Stimulated activated CD4-positive, alpha-beta T cell treated with anti-CD3 and anti-CD28 coated beads, Interleukin-15, amount 100 ng/mL, for 1 hour (primary cell): Measurements from ENCODE around the gene BIRC5.

Experiments used
- DNase-seq, 2 donors: peaks; one replicate each; pipeline ENCODE4 v3.0.0-alpha.2; 2020; ENCODE audit warnings: low read depth in 1 of 2, low spot score in 1 of 2

BIRC5 gene

GRCh38 chr17:78255029-78255656 lies 41.1 kb downstream of the BIRC5 start:
- DNase-seq: no peak

- no peak for DNase-seq
These were observed 42.1 kb downstream of the BIRC5 start for GRCh38 chr17:78255953-78256706.

- no peak for DNase-seq
These were observed 42.9 kb downstream of the BIRC5 start for GRCh38 chr17:78256707-78257591.

- DNase-seq: no peak
These were observed 43.8 kb downstream of the BIRC5 start for GRCh38 chr17:78257810-78258322.

- DNase-seq: peak; percentile 49 to 51
These were observed 44.5 kb downstream of the BIRC5 start for GRCh38 chr17:78258323-78259191.

GRCh38 chr17:78259192-78259554 lies 45.1 kb downstream of the BIRC5 start:
- DNase-seq: no peak

GRCh38 chr17:78263063-78263735 lies 49.1 kb downstream of the BIRC5 start:
- DNase-seq: no peak

- no peak for DNase-seq
These were observed 49.8 kb downstream of the BIRC5 start for GRCh38 chr17:78263736-78264340.

- no peak for DNase-seq
These were observed 50.5 kb downstream of the BIRC5 start for GRCh38 chr17:78264590-78264989.

- no peak for DNase-seq
These were observed 51.1 kb downstream of the BIRC5 start for GRCh38 chr17:78265121-78265520.

- no peak for DNase-seq
These were observed 52.2 kb downstream of the BIRC5 start for GRCh38 chr17:78266231-78266631.

GRCh38 chr17:78266771-78267170 lies 52.7 kb downstream of the BIRC5 start:
- DNase-seq: no peak

- no peak for DNase-seq
These were observed 53.4 kb downstream of the BIRC5 start for GRCh38 chr17:78267253-78268073.

- no peak for DNase-seq
These were observed 54.3 kb downstream of the BIRC5 start for GRCh38 chr17:78268191-78268874.

GRCh38 chr17:78268951-78269905 lies 55.2 kb downstream of the BIRC5 start:
- no peak for DNase-seq

GRCh38 chr17:78269955-78270381 lies 55.9 kb downstream of the BIRC5 start:
- DNase-seq: no peak
